Measurements from ENCODE around the gene COL28A1. TPM values are rescaled to one million over a fixed set of nuclear protein-coding genes. Genes with fewer than 3 reads are reported as not detected.

Gene COL28A1
- total RNA-seq, 1 donor from 2014 or later = 0.28 TPM

DNA sequence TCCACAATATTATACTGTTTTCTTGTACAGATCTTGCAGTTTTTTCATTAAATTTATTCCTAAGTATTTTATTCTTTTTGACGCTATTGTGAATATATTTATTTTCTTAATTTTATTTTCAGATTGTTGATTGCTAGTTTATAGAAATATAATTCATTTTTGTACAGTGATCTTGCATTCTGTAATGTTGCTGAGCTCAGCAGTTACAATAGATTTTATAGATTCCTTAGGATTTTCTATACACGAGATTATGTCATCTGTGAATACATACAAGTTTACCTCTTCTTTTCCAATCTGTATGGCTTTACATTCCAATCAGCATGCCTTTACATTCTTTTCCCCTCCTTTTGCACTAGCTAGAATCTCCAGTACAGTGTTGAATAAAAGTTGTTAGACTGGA is 223.3 kb downstream of the COL28A1 start:
- TF ChIP-seq, protein P1, sequence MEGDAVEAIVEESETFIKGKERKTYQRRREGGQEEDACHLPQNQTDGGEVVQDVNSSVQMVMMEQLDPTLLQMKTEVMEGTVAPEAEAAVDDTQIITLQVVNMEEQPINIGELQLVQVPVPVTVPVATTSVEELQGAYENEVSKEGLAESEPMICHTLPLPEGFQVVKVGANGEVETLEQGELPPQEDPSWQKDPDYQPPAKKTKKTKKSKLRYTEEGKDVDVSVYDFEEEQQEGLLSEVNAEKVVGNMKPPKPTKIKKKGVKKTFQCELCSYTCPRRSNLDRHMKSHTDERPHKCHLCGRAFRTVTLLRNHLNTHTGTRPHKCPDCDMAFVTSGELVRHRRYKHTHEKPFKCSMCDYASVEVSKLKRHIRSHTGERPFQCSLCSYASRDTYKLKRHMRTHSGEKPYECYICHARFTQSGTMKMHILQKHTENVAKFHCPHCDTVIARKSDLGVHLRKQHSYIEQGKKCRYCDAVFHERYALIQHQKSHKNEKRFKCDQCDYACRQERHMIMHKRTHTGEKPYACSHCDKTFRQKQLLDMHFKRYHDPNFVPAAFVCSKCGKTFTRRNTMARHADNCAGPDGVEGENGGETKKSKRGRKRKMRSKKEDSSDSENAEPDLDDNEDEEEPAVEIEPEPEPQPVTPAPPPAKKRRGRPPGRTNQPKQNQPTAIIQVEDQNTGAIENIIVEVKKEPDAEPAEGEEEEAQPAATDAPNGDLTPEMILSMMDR (conservative IDR thresholded peaks at IDR 0.05) = no peak
- Mint-ChIP-seq H3K4me3 (no peak overlapping the region), H3K27ac (ENCODE audit: unreplicated experiment) (no peak overlapping the region), H3K4me1 (no peaks in the 10 kb centered on the region), H3K36me3 (ENCODE audit: low read depth) (no peaks in the 10 kb centered on the region), H3K27me3 (ENCODE audit: low read depth) (no peaks in the 10 kb centered on the region), H3K9me3 (no peaks in the 10 kb centered on the region)
- no peak for DNase-seq (ENCODE audit: low read depth, low spot score)

DNA sequence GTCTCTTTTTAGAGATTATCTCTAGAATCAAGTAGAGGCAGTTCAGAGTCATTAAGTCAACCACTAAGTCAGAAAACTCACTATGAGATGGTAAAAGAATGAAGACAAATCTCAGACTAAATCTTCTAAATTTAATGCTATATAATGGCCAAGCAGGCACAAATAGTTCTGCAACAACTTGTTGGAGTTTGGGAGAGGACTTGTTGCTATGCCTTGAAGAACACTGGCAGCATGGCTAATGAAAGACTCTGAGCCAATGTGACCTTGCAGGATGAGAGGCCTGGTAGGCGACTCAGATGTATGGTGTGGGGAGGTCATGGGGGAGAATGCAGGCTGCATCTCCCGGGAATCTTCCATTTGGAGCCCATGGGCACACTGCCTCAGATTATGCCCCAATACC is 224.7 kb downstream of the COL28A1 start:
- no peak for DNase-seq (ENCODE audit: low read depth, low spot score)
- TF ChIP-seq, protein P1 (conservative IDR thresholded peaks at IDR 0.05) = no peak
- no peak overlapping the region for H3K27ac Mint-ChIP-seq (ENCODE audit: unreplicated experiment)
- no peaks in the 10 kb centered on the region for H3K9me3 Mint-ChIP-seq
- H3K27me3 Mint-ChIP-seq (ENCODE audit: low read depth) = no peaks in the 10 kb centered on the region
- no peaks in the 10 kb centered on the region for H3K36me3 Mint-ChIP-seq (ENCODE audit: low read depth)
- H3K4me1 Mint-ChIP-seq = no peaks in the 10 kb centered on the region
- no peak overlapping the region for H3K4me3 Mint-ChIP-seq

DNA sequence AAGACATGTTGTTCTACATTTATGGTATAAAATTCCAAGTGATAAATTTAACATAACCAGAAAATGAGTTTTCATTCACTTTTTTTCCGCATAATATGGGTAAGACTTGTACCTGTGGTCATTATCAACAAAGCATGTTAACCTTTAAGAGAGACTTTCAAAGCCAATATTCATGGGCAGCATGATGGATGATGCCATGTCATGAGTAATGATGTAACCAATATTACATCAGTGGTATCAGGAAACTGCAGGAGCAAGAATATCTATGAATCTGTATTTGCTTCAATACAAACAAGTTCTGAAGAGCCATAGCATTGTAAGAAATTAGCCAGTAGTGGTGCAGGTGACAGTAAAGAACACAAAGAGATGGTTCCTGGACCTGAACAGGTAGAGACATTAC is 226.5 kb downstream of the COL28A1 start:
- no peaks in the 10 kb centered on the region for H3K9me3 Mint-ChIP-seq
- no peak overlapping the region for H3K27ac Mint-ChIP-seq (ENCODE audit: unreplicated experiment)
- TF ChIP-seq, protein P1 (conservative IDR thresholded peaks at IDR 0.05) = no peak
- H3K4me3 Mint-ChIP-seq = no peak overlapping the region
- H3K4me1 Mint-ChIP-seq = no peaks in the 10 kb centered on the region
- no peak for DNase-seq (ENCODE audit: low read depth, low spot score)
- H3K36me3 Mint-ChIP-seq (ENCODE audit: low read depth) = no peaks in the 10 kb centered on the region
- no peaks in the 10 kb centered on the region for H3K27me3 Mint-ChIP-seq (ENCODE audit: low read depth)

Other genes starting within 250 kb of the COL28A1 start
- 36.5 and 37.9 TPM in 2 replicates for gene MIOS, start 31.0 kb upstream of the COL28A1 start, total RNA-seq
- 9.3 and 9.8 TPM in 2 replicates for gene UMAD1, start 104.9 kb upstream of the COL28A1 start, total RNA-seq
- 70.8 and 78.8 TPM in 2 replicates for gene RPA3, start 182.7 kb upstream of the COL28A1 start, total RNA-seq

Data from neural crest cell (in vitro differentiated cells).